ENCODE data around the gene ESRRG. TPM values are rescaled to one million over a fixed set of nuclear protein-coding genes. Genes with fewer than 3 reads are reported as not detected.

The ESRRG gene
- total RNA-seq, 2 donors from 2014 or later, result 4.1 to 16.2 TPM

DNA sequence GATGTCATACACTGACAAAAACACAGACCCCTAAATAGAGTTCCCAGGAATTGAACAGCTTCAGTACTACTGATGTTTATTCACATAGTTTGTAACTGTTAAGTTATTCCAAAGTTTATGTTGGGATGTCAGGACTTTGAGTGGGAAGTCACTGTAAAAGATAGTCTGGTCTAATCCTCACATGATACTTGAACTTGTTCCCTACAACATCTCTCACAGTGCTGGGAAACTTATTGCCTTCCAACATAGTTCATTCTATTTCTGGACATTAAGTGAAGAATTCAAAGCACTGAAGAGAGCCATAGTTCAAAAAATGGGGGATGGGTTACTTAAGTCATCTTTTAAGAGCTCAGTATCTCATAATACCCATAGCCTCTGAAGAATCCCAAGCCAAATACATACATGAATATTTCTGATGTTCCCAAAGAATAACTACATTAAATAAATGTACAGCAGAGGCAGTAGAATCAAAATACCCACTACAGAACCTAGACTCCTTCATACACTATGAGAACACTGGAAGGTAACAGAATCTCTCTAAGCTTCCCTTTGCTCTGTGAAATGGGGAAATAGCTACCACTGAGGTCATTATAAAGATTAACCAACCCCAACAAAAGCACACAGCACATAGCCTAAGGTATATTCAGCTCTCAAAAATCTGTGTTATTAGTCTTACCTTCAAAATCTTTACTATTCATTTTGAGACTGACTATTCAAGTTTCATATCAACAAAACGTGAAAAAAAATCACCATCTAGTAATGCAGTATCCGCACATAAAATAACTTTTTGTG lies 81.4 kb downstream of the ESRRG start:
- Histone ChIP-seq H3K4me3 (no peak overlapping the region), H3K4me1 (replicated peaks) (no peaks in the 10 kb centered on the region), H3K9me3 (no peaks in the 10 kb centered on the region), H3K27ac (no peak overlapping the region), H3K27me3 (replicated peaks; ENCODE audit: insufficient read depth) (no peaks in the 10 kb centered on the region), H3K36me3 (no peaks in the 10 kb centered on the region)
- TF ChIP-seq POLR2A (IDR thresholded peaks at IDR 0.05) (no peak), POLR2AphosphoS5 (IDR thresholded peaks at IDR 0.05) (no peak)
- TF ChIP-seq, protein P1, sequence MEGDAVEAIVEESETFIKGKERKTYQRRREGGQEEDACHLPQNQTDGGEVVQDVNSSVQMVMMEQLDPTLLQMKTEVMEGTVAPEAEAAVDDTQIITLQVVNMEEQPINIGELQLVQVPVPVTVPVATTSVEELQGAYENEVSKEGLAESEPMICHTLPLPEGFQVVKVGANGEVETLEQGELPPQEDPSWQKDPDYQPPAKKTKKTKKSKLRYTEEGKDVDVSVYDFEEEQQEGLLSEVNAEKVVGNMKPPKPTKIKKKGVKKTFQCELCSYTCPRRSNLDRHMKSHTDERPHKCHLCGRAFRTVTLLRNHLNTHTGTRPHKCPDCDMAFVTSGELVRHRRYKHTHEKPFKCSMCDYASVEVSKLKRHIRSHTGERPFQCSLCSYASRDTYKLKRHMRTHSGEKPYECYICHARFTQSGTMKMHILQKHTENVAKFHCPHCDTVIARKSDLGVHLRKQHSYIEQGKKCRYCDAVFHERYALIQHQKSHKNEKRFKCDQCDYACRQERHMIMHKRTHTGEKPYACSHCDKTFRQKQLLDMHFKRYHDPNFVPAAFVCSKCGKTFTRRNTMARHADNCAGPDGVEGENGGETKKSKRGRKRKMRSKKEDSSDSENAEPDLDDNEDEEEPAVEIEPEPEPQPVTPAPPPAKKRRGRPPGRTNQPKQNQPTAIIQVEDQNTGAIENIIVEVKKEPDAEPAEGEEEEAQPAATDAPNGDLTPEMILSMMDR (IDR thresholded peaks at IDR 0.05), result no peak
- WGBS, result 82% methylated on average over 2 of the region's 2 CpGs
- DNase-seq (ENCODE audit: low spot score), result no peak
- intact Hi-C loops (cut with DNase I), result no loop called here

DNA sequence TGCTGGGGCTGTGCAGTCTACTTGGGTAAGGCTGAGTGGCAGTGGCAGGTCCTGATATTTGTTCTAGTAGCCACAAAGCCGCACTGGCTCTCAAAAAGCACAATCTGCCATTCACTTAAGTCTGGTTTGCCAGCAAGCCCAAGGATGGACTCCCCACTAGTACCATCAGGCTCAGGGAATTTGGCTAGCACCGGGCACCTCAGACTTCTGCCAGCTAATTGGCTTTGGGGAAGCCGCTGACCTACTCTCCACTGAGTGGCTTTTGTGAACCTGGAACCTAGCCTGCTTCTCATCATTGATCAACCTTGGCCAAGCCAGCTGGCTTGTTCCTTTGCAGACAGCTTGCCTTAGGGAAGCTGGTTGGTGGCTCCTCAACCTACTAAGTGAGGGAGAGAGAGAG lies 83.1 kb downstream of the ESRRG start:
- H3K4me3 ChIP-seq, result no peak overlapping the region
- intact Hi-C loops (cut with DNase I), result no loop called here
- no peaks in the 10 kb centered on the region for H3K4me1 ChIP-seq (replicated peaks)
- H3K36me3 ChIP-seq, result no peaks in the 10 kb centered on the region
- TF ChIP-seq, protein P1 (IDR thresholded peaks at IDR 0.05), result no peak
- TF ChIP-seq POLR2A (IDR thresholded peaks at IDR 0.05) (no peak), POLR2AphosphoS5 (IDR thresholded peaks at IDR 0.05) (no peak)
- H3K9me3 ChIP-seq, result no peaks in the 10 kb centered on the region
- DNase-seq (ENCODE audit: low spot score), result no peak
- no peaks in the 10 kb centered on the region for H3K27me3 ChIP-seq (replicated peaks; ENCODE audit: insufficient read depth)
- no peak overlapping the region for H3K27ac ChIP-seq
- 91% methylated on average over 3 of the region's 3 CpGs for WGBS

DNA sequence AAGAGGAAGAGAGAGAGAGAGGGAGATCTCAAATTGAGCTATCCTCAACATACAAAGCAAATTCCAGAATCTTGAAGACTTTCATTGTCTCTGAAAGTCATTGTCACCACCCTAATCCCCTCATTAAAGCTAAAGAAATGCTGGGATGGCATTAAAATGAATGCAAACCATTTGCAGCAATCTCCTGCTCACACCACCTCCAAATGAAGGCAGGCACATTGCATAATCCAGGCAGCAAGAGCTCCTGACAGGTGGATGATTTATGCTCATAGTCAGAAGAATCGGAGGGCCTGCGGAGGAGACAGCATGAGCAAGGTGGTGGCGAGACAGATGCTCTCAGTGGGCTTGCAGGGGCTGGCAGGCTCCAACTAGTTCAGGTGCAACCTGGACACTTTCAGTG lies 90.2 kb downstream of the ESRRG start:
- Histone ChIP-seq H3K4me1 (replicated peaks) (no peaks in the 10 kb centered on the region), H3K27ac (no peak overlapping the region), H3K36me3 (no peaks in the 10 kb centered on the region), H3K9me3 (no peaks in the 10 kb centered on the region), H3K27me3 (replicated peaks; ENCODE audit: insufficient read depth) (no peaks in the 10 kb centered on the region), H3K4me3 (no peak overlapping the region)
- intact Hi-C loops (cut with DNase I), result no loop called here
- WGBS, result 64% methylated on average over 3 of the region's 3 CpGs
- TF ChIP-seq POLR2AphosphoS5 (IDR thresholded peaks at IDR 0.05) (no peak), POLR2A (IDR thresholded peaks at IDR 0.05) (no peak)
- TF ChIP-seq, protein P1 (IDR thresholded peaks at IDR 0.05), result no peak
- DNase-seq (ENCODE audit: low spot score), result no peak

DNA sequence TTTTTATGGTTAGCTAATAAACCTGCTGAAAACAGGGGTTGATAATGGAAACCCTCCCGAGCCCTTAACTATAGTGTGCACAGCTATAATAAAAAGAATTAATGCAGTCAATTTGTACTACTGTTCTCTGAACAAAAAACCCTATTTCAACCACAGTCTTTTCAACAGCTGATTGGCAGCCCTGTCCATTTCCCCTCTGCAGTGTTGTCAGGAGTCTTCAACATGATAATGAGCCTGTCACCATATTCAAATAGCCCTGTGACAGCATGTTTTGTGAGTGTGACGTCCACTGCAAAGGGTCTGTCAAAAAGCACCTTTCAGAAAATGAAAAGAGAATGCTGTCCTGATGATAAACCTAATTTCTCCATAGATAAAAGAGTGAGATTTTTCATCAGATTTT lies 92.7 kb downstream of the ESRRG start:
- WGBS, result 50% methylated on average over 2 of the region's 2 CpGs
- no peak for DNase-seq (ENCODE audit: low spot score)
- TF ChIP-seq POLR2AphosphoS5 (IDR thresholded peaks at IDR 0.05), result no peak
- no peak for TF ChIP-seq POLR2A (IDR thresholded peaks at IDR 0.05)
- TF ChIP-seq, protein P1 (IDR thresholded peaks at IDR 0.05), result no peak
- no peaks in the 10 kb centered on the region for H3K4me1 ChIP-seq (replicated peaks)
- H3K9me3 ChIP-seq, result no peaks in the 10 kb centered on the region
- intact Hi-C loops (cut with DNase I), result no loop called here
- no peaks in the 10 kb centered on the region for H3K27me3 ChIP-seq (replicated peaks; ENCODE audit: insufficient read depth)
- H3K27ac ChIP-seq, result no peak overlapping the region
- no peaks in the 10 kb centered on the region for H3K36me3 ChIP-seq
- H3K4me3 ChIP-seq, result no peak overlapping the region

DNA sequence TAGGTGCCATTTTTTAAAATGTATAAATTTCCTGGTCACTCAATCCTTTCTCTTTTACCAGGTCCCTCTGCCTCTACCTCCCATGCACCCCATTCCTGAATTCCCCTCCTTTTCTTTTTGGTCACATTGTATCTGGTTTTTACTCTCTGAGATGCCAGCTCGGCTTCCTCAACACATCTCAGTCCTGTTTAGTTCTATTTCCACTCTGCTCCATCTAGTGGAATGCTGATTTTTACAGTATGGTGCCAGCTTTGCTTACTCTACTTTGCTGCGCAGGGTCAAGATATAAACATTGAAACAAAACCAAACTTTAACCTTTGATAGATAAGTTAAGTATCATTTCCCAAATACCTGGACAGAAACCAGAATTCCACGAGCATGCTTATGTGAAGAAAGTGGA lies 96.0 kb downstream of the ESRRG start:
- no peaks in the 10 kb centered on the region for H3K36me3 ChIP-seq
- no peak overlapping the region for H3K27ac ChIP-seq
- DNase-seq (ENCODE audit: low spot score), result no peak
- H3K4me1 ChIP-seq (replicated peaks), result no peaks in the 10 kb centered on the region
- 74% methylated on average over 3 of the region's 3 CpGs for WGBS
- intact Hi-C loops (cut with DNase I), result no loop called here
- TF ChIP-seq POLR2AphosphoS5 (IDR thresholded peaks at IDR 0.05) (no peak), POLR2A (IDR thresholded peaks at IDR 0.05) (no peak)
- TF ChIP-seq, protein P1 (IDR thresholded peaks at IDR 0.05), result no peak
- H3K9me3 ChIP-seq, result no peaks in the 10 kb centered on the region
- H3K4me3 ChIP-seq, result no peak overlapping the region
- H3K27me3 ChIP-seq (replicated peaks; ENCODE audit: insufficient read depth), result no peaks in the 10 kb centered on the region
